Stimulated activated naive CD8-positive, alpha-beta T cell treated with anti-CD3 and anti-CD28 coated beads, Interleukin-15, Interleukin-2, amounts not matched to agents 100 ng/mL and 50 ng/mL, for 24 hours (primary cell): Measurements from ENCODE around the gene ZNF850.

Experiments used
- H3K27ac Mint-ChIP-seq: one replicate; pipeline ENCODE4 v1.8.0; 2021; ENCODE audit warnings: mild to moderate bottlenecking, mixed read lengths
- H3K27me3 Mint-ChIP-seq: one replicate; pipeline ENCODE4 v1.8.0; 2021; ENCODE audit warnings: mixed read lengths
- H3K36me3 Mint-ChIP-seq: one replicate; pipeline ENCODE4 v1.8.0; 2021; ENCODE audit warnings: low read depth, mixed read lengths
- H3K4me1 Mint-ChIP-seq: one replicate; pipeline ENCODE4 v1.8.0; 2021; ENCODE audit warnings: low read depth, mixed read lengths
- H3K4me3 Mint-ChIP-seq: one replicate; pipeline ENCODE4 v1.8.0; 2021; ENCODE audit warnings: mild to moderate bottlenecking, mixed read lengths
- H3K9me3 Mint-ChIP-seq: one replicate; pipeline ENCODE4 v1.8.0; 2021; ENCODE audit warnings: mixed read lengths

Gene ZNF850

GRCh38 chr19:36668646-36669045 is 104.0 kb downstream of the ZNF850 start:
- Mint-ChIP-seq H3K36me3 (peaks cover 77% of the 10 kb centered on the region), H3K27ac (no peak overlapping the region), H3K27me3 (no peaks in the 10 kb centered on the region), H3K4me1 (peaks cover 39% of the 10 kb centered on the region), H3K4me3 (peak overlapping the region; percentile 54), H3K9me3 (peaks cover 39% of the 10 kb centered on the region)

GRCh38 chr19:36665832-36666231 is 106.8 kb downstream of the ZNF850 start:
- Mint-ChIP-seq H3K36me3 (peaks cover 73% of the 10 kb centered on the region), H3K4me1 (peaks cover 39% of the 10 kb centered on the region), H3K9me3 (peaks cover 34% of the 10 kb centered on the region), H3K27ac (peak overlapping the region; percentile 97), H3K4me3 (peak overlapping the region; percentile 100), H3K27me3 (no peaks in the 10 kb centered on the region)
